PC-9 (cell line): ENCODE results near the gene CTBP2. TPM values are rescaled to one million over a fixed set of nuclear protein-coding genes. Genes with fewer than 3 reads are reported as not detected.

ENCODE experiments used
- BruUV-seq: library from RNA; stranded (reverse); fragments of 400-500 nt; replicated peaks from 2 replicates; lab custom pipeline; 2021; lab: Mats Ljungman, UMichigan
- CTCF ChIA-PET: fragments of 300-600 bp; sonication (Branson Sonifier 250); formaldehyde crosslinking; loops from one replicate; lab custom pipeline; 2022; ENCODE audit warnings: antibody characterized with exemption; lab: Charles Lee
- POLR2A ChIA-PET: fragments of 300-600 bp; sonication (Branson Sonifier 250); formaldehyde crosslinking; loops from one replicate; lab custom pipeline; 2022; ENCODE audit warnings: antibody characterized with exemption; ENCODE audit not compliant: unreplicated experiment; lab: Charles Lee
- DNase-seq, 2 experiments: peaks; one replicate each; pipeline versions ENCODE4 v3.0.0 to v3.0.0-alpha.2; 2015 to 2022; ENCODE audit warnings: mixed read lengths in 1 of 2
- H2AFZ ChIP-seq: fragments of 200-600 bp; sonication (generic); 2 replicates; pipeline ENCODE4 v1.8.1; 2017; ENCODE audit warnings: antibody characterized with exemption
- H3F3A ChIP-seq: fragments of 200-600 bp; sonication (generic); 2 replicates; pipeline ENCODE4 v1.8.1; 2017; ENCODE audit warnings: antibody characterized with exemption, mild to moderate bottlenecking, low read depth; ENCODE audit not compliant: insufficient read depth
- H3K27ac ChIP-seq: fragments of 200-600 bp; sonication (generic); 2 replicates; pipeline ENCODE4 v1.6.1; 2016; ENCODE audit warnings: mixed run types
- H3K27me3 ChIP-seq: fragments of 200-600 bp; sonication (generic); 2 replicates; pipeline ENCODE4 v1.6.1; 2016; ENCODE audit warnings: low read depth, mixed run types; ENCODE audit not compliant: insufficient read depth
- H3K36me3 ChIP-seq: fragments of 200-600 bp; sonication (generic); 2 replicates; pipeline ENCODE4 v1.6.1; 2016; ENCODE audit warnings: low read depth, mixed run types
- H3K4me1 ChIP-seq: fragments of 200-600 bp; sonication (generic); replicated peaks from 2 replicates; pipeline ENCODE4 v1.6.1; 2016; ENCODE audit warnings: mixed run types; ENCODE audit not compliant: insufficient read depth
- H3K4me2 ChIP-seq: fragments of 200-600 bp; sonication (generic); 2 replicates; pipeline ENCODE4 v1.6.1; 2017; ENCODE audit warnings: mixed run types
- H3K4me3 ChIP-seq: fragments of 200-600 bp; sonication (generic); 2 replicates; pipeline ENCODE4 v1.6.1; 2016; ENCODE audit warnings: mixed run types
- H3K79me2 ChIP-seq: fragments of 200-600 bp; sonication (generic); 2 replicates; pipeline ENCODE4 v1.6.1; 2017; ENCODE audit warnings: low read depth, mixed run types
- H3K9me2 ChIP-seq: fragments of 200-600 bp; sonication (generic); 2 replicates; pipeline ENCODE4 v1.8.1; 2017; ENCODE audit warnings: mild to moderate bottlenecking; ENCODE audit not compliant: insufficient read depth
- H3K9me3 ChIP-seq: fragments of 200-600 bp; sonication (generic); 2 replicates; pipeline ENCODE4 v1.8.1; 2016; ENCODE audit warnings: low read depth; ENCODE audit not compliant: insufficient read depth
- H4K20me1 ChIP-seq: fragments of 200-600 bp; sonication (generic); 2 replicates; pipeline ENCODE4 v1.8.1; 2017; ENCODE audit not compliant: insufficient read depth
- CTCF ChIP-seq: fragments of 200-600 bp; sonication (generic); conservative IDR thresholded peaks from 2 replicates; pipeline ENCODE4 v1.6.1; 2017; ENCODE audit warnings: mixed run types, antibody characterized with exemption, mild to moderate bottlenecking, moderate library complexity
- EZH2 ChIP-seq: fragments of 200-600 bp; sonication (generic); IDR thresholded peaks from 2 replicates; pipeline ENCODE4 v1.8.0; 2017; ENCODE audit warnings: antibody characterized with exemption, low read depth
- intact Hi-C: fragments of 100-400 bp; cut with micrococcal nuclease; formaldehyde crosslinking; loops from one replicate; pipeline ENCODE4 v1.10.0; 2022; ENCODE audit not compliant: unreplicated experiment
- total RNA-seq: library from RNA; stranded (reverse); gene quantifications from 2 replicates; pipeline ENCODE4 v1.2.3, GENCODE V29; 2021

Gene CTBP2
- total RNA-seq, 1 experiment from 2014 or later: 60.5 TPM

DNA sequence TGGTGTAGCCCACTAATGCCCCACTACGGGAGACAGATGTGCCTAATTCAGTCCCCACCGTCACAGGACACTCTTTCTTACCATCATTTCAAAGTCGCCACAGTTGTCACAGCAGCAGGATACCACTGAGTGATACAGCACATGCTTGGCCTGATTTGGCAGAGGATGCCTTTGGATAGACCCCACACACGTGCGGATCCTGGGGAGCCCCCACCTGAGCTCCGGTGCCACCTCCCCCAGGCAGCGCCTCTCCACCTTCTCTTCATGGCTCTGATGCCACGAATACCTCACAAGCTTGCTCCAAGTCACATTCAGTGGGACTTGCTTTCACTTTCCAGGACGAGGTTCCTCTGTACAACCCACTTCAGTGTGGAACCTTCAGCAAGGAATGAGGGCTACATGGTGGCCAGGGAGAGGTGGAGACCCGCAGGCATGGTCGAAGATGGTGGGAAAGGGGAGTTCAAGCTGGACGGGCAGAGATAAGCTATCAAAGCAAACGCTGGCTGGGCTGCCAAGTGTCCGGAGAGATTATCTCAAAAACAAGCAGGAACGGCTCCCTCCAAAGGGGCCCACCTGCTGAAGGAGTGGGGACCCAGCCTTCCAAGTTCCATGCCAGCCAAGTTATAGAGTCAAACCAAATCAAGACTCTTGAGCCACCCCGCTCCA, 111.0 kb downstream of the CTBP2 start:
- Histone ChIP-seq H3K79me2 (peaks cover 54% of the 10 kb centered on the region), H3K4me2 (no peak overlapping the region), H4K20me1 (no peaks in the 10 kb centered on the region), H3K36me3 (no peaks in the 10 kb centered on the region), H3F3A (peaks cover 22% of the 10 kb centered on the region), H3K4me3 (no peak overlapping the region), H3K9me3 (no peaks in the 10 kb centered on the region), H3K27ac (no peak overlapping the region), H3K4me1 (peaks cover 32% of the 10 kb centered on the region), H3K27me3 (no peaks in the 10 kb centered on the region), H3K9me2 (no peaks in the 10 kb centered on the region), H2AFZ (no peak overlapping the region)
- no TSS peak for BruUV-seq
- POLR2A ChIA-PET: interaction anchor here (0.7 kb wide), 1 partner anchor 9 kb away, joined by 3 read pairs; no protein-coding TSS in a partner anchor
- CTCF ChIA-PET: no interaction called here
- no peak for DNase-seq
- TF ChIP-seq EZH2: no peak
- TF ChIP-seq CTCF: no peak
- intact Hi-C loops: loop anchor here (5.0 kb wide), 4 partner anchors 73 to 643 kb away; partner anchors contain the start of gene CTBP2

GRCh38 chr10:125048094-125048864, 112.1 kb downstream of the CTBP2 start:
- CTCF ChIA-PET: interaction anchor here (0.6 kb wide), 1 partner anchor 56 kb away, joined by 4 read pairs; no protein-coding TSS in a partner anchor
- H3K27ac ChIP-seq: no peak overlapping the region
- no peak overlapping the region for H3K4me2 ChIP-seq
- H2AFZ ChIP-seq: no peak overlapping the region
- H3K27me3 ChIP-seq: no peaks in the 10 kb centered on the region
- POLR2A ChIA-PET: interaction anchor here (0.5 kb wide), 1 partner anchor 645 kb away, joined by 4 read pairs; no protein-coding TSS in a partner anchor
- H3K36me3 ChIP-seq: no peaks in the 10 kb centered on the region
- peaks cover 22% of the 10 kb centered on the region for H3F3A ChIP-seq
- H3K79me2 ChIP-seq: peaks cover 55% of the 10 kb centered on the region
- no peak overlapping the region for H3K4me3 ChIP-seq
- TF ChIP-seq CTCF: peak; percentile 85
- no peak for TF ChIP-seq EZH2
- H3K9me3 ChIP-seq: no peaks in the 10 kb centered on the region
- no peaks in the 10 kb centered on the region for H4K20me1 ChIP-seq
- H3K9me2 ChIP-seq: no peaks in the 10 kb centered on the region
- no TSS peak for BruUV-seq
- peak; percentile 44 to 72 for DNase-seq
- intact Hi-C loops: loop anchor here (1.0 to 5.0 kb wide), 5 partner anchors 74 to 644 kb away; partner anchors contain the start of gene CTBP2
- H3K4me1 ChIP-seq: peaks cover 32% of the 10 kb centered on the region

DNA sequence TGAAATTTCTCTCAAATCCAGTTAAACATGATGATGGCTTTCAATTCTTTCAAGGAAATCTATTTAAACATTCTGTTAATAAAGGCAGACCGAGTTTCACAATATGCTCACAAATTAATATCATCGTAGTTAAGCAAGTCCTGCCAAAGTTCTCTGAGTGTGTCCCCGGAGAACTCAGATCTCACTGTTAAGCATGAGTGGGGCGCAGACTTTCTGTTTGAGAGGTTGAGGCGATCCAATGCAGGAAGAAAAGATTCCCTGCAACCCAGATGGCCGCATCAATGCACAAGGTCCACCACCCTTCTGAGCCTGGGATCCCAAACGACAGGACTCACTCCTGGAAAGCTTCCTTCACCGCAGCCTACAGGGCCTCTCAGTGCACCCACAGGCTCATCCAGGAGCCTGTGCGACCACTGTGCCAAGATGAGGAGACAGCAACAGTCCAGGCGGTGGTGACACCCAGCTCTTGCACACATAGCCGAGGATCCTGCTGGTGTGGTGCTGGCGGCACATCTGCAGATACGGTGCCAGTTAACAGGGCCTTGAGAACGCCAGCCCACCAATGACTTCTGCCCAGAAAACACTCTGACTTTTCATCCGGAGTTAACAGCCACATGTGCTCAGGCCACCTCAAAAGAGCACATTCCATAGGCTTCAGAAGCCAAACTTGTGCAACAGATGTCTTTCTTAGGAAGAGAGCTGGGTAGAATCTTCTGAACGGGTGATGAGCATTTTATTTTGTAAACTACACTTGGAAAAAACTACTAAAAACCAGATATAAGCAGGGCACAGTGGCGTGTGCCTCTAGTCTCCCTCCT, 116.3 kb downstream of the CTBP2 start:
- BruUV-seq: no TSS peak
- Histone ChIP-seq H3F3A (peaks cover 22% of the 10 kb centered on the region), H3K4me3 (no peak overlapping the region), H4K20me1 (no peaks in the 10 kb centered on the region), H3K4me1 (peaks cover 32% of the 10 kb centered on the region), H3K9me3 (no peaks in the 10 kb centered on the region), H3K36me3 (no peaks in the 10 kb centered on the region), H3K27me3 (no peaks in the 10 kb centered on the region), H3K9me2 (no peaks in the 10 kb centered on the region), H3K4me2 (no peak overlapping the region), H3K27ac (no peak overlapping the region), H3K79me2 (peaks cover 64% of the 10 kb centered on the region), H2AFZ (no peak overlapping the region)
- no peak for TF ChIP-seq EZH2
- no peak for TF ChIP-seq CTCF
- CTCF ChIA-PET: interaction anchor here (0.6 kb wide), 1 partner anchor 158 kb away, joined by 4 read pairs; no protein-coding TSS in a partner anchor
- intact Hi-C loops: no loop called here
- DNase-seq: no peak
- POLR2A ChIA-PET: no interaction called here
